HG03460 (cell line): Measurements from ENCODE around the gene FOXC2.

ENCODE experiments used
- ATAC-seq: cut with Tn5 transposase; IDR thresholded peaks from one replicate; pipeline ENCODE4 v1.9.1; 2021; ENCODE audit not compliant: unreplicated experiment

Gene FOXC2

DNA sequence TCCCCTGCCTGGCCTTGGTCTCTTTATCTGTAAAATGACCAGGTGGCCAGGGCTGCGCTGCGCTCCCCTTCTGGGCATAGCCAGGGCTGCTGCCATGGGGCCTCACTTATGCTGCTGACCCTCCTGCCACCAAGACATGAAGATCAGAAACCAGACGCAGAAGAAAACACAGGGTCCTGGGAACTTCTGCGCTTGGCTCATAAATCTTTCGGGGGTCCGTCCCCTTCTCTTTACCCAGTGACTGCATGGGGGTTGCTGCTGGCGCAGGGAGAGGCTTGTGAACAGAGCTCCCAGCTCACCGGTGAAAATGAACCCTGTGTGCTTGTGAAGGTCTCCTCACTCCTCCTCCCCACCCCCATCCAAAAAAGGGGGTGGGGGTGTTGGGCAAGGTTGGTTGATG, 6.0 kb downstream of the FOXC2 start:
- no peak for ATAC-seq

DNA sequence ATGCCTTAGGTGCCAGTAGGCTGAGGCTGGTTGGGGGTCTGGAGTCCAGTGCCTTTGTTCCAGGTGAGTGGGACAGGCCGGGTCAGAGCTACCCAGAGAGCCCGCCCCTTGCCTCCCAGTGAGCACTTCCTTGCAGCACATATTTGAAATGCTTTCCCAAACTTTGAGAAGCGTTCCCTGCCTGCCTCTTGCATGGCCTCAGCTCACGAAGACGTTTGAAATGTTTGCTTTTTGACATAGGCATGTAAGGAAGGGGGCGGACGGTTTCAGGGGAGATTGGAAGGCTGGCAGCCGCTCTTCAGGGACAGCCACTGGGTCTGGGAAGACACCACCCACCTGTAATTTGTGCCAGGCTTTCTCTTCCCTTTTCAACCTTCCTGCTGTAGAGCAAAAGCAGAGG, 6.6 kb downstream of the FOXC2 start:
- no peak for ATAC-seq

DNA sequence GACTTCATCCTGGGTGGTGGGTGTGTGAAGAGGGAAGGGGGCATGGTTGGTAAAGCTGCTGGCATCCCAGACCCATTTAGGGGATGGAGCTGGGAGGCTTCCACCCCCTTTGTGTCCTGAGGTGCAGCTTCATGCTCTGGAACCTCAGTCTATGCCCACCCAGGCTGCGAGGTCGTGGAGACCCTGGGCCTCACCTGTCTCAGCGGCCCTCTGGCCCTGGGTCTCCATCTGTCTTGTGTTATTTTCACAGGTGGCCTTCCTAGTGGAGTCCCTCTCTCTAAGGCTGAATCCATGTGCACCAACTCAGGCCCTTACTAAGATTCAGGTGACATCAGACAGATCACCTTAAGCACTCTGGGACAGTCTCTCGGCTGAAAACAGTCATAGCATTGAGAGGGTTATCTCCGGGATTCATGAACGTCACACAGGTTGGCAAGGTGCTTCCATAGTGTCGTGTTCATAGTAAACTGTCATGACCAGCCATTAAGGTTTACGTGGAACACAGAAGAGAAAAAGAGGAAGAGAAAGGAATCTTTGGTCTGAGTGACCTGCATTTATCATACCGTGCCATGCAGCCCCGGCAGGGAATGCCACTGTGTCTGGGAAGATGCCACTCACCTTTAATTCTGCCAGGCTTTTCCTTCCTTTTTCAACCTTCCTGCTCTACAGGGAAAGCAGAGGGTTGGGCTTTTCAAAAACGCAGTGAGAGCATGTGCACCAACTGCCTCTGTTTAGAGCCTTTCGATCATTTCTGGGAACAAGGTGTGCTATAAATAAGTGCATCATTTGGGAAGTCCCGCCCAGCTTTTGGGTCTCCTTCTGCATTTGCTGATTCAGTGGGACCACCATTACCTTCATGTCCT, 7.2 kb downstream of the FOXC2 start:
- no peak for ATAC-seq

DNA sequence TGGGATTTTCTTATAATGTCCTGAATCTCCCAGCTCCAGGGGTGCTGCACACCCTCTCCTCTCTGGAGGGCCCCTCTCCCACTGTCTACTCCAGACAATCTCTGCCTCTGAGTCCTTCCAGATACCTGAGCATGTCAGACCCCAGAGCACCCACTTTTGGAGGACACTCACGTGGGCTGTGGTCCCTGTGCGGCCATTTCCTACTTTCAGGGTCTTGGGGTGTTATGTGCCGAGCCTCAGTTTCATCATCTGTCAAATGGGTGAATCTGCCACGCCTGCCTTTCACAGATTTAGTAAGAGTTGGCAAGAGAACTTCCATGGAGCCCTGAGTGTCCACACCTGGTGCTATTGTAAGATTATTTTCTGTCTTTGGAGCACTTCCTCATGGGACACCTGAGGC, 8.0 kb downstream of the FOXC2 start:
- no peak for ATAC-seq

DNA sequence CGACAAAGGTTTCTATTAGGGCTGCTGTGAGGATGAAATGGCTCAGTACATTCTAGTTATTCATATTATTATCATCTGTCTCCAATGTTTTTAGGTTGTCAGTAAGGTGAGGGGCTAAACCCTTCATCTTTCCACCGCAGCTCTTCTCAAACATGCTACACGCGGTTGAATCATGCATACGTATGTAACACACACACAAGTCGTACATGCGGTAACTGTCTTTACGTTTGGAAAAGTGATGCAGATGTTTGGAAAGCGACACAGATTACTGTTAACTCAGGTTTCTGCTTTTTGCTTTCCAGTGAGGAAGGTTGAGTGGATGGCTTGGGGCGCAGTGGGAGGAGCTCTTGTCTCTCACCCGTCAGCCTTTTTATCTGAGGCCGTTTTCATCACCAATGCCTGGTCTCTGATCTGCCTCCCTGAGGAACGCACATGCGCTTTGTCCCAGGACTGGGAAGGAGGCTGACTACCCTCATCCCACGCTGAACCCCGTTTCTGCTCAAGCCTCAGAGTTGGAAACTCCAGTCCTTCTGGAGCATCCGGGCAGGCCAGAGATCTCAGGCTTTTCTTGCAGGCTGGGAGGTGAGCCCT, 8.6 kb downstream of the FOXC2 start:
- ATAC-seq, result no peak

DNA sequence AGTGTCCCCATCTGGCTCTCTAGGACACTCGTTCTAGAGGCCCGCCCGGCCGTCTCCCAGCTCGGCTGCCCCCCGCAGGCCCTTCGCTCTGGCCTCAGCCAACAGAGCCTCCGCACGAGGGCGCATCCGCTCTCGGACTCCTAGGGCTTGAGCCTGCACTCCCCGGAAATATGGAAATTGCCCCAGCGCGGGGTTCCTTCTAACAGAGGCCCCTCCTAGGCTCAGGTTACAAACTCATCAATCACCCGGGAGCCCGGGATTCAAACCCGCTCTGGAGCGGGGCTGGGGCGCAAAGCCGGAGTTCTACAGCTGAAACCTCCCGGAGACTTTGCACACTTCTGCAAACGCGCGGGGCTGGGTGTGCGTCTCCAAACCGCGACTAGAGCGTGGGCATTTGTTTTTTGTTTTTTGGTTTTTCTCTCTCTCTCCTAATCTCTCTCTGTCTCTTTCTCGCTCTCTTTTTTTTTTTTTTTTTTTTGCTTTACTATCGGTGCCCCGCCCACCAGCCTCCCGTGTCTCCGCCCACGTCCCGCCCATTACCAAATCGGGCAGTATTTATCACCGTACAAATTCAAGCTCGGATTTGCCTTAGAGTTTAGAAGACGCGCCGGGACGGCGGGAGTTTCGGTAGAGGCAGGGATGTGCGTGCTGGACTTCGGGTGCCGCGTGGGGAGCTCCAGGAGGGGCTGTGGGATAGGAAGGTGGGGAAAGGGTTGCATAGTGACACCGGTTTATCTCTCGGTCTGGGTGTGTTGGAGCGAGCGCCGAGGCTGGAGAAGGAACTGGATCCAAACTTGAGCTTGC, 9.3 kb downstream of the FOXC2 start:
- ATAC-seq, result no peak

DNA sequence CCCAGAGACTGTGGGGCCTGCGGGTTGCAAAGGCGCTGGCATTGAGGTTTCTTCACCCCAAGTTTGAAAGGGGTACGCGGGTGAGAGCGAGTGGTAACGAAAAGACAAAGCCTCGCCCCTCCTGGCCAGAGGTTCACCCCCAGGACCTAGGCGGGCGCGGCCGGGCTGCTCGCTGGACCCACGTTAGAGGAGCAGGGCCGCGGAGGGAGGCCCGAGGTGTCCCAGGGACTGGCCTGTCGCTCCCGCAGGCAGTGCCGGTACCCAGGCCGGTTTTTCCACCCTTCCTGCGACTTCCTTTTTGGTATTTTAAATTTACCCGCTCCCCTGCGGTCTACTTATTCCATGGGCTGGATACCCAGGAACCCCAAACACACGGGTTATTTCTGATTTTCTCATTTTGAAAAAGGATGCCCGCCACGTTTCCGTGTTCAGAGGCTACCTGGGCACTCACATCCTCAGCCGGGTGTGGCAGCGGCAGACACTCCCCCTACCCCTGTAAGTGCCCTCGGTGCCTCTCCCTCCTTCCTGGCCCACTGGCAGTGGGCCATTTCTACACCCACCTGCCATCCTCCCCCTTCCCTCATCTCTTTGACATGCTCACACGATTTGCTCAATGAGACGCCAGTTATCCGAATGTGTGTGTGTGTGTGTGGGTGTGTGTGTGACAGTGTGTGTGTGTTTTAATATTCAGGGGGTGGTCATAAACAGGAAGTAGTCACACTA, 10.1 kb downstream of the FOXC2 start:
- no peak for ATAC-seq

DNA sequence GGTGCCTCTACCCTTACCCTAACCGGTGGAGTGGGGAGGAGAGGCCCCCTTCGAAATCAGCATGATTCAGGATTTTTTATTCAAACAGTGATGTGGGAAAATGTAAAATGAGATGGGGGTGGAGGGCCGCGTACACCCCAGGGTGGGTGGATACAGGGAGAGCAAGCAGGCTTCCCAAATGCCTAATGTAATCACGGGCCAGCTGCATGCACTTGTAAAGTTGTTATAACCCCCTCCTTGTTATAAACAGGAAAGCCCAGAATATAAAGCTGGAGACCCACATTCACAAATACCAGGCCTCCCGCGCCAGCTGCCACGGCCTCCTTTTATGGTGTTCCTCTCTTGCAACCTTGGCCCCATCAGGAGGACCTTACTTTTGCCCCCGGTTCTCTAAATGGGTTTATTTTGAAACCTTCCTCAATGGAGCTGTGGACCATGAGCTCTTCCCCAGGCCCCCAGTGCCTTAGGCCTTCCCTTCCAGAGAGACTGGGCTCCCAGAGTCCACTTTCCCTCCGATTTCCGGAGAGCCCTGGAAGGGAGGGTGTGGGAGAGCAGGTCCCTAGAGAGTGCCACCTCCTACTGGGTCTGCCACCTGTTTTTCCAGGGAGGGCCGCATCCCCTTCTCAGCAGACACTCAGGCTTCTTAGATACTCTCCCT, 10.8 kb downstream of the FOXC2 start:
- no peak for ATAC-seq

DNA sequence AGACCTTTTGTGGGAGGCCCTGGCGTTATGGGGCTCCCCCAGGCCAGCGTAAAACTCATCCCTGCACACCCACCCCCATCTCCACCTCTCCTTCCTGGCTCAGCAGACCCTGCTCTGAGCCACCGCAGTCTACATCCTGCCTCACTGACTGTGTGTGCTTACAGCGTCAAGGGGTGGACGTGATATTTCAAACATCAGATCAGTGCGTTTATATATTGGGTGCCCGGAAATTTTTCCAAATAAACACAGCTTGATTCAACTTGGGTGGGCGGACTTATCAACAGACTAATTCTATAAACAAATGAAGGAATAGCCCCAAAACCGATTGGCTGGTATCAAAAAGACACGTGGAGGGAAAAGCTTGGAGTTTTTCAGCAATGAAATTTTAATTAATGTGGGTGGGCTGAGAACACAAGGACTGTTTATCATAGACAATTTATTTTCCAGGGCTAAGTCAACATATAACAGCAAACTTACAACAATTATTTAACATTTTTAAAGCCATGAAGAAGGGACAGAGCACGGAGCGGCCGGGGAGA, 11.5 kb downstream of the FOXC2 start, which contains the start of gene FOXL1:
Gene FOXL1 (plus strand): TSS at position 489 of the 539 bp plus-strand sequence. CDS start 175 bp downstream, outside the sequence.
- no peak for ATAC-seq

DNA sequence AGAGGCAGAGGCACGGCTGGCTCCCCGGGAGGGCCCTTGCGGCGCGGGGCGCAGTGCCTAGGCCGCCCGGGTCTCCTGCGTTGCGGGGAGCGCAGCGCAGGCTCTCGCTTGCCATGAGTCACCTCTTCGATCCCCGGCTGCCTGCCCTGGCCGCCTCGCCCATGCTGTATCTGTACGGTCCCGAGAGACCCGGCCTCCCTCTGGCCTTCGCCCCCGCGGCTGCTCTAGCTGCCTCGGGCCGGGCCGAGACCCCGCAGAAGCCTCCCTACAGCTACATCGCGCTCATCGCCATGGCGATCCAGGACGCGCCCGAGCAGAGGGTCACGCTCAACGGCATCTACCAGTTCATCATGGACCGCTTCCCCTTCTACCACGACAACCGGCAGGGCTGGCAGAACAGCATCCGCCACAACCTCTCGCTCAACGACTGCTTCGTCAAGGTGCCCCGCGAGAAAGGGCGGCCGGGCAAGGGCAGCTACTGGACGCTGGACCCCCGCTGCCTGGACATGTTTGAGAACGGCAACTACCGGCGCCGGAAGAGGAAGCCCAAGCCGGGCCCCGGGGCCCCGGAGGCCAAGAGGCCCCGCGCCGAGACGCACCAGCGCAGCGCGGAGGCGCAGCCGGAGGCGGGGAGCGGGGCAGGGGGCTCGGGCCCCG, 12.1 kb downstream of the FOXC2 start:
- ATAC-seq, result no peak

DNA sequence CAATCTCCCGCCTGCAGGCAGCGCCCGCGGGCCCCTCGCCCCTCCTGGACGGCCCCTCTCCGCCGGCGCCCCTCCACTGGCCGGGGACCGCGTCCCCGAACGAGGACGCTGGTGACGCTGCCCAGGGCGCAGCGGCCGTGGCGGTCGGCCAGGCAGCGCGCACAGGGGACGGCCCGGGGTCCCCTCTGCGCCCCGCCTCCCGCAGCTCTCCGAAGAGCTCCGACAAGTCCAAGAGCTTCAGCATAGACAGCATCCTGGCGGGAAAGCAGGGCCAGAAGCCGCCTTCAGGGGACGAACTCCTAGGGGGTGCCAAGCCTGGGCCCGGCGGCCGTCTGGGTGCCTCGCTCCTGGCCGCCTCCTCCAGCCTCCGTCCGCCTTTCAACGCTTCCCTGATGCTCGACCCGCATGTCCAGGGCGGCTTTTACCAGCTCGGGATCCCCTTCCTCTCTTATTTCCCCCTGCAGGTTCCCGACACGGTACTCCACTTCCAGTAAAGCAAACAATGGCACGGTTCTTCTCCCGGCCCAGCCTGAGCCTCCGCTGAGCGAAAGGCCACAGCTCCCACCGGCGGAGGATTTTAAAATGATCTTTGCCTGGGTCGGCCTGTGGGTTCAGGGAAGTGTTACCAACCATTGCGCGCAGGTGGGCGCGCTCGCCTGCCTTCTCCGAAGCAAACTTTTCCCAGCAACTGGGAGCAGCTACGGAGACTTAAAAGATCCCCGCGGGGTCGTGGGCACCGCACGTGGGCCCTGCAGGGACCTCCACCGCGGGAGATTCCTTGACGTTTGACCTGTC, 12.8 kb downstream of the FOXC2 start:
- ATAC-seq, result no peak

DNA sequence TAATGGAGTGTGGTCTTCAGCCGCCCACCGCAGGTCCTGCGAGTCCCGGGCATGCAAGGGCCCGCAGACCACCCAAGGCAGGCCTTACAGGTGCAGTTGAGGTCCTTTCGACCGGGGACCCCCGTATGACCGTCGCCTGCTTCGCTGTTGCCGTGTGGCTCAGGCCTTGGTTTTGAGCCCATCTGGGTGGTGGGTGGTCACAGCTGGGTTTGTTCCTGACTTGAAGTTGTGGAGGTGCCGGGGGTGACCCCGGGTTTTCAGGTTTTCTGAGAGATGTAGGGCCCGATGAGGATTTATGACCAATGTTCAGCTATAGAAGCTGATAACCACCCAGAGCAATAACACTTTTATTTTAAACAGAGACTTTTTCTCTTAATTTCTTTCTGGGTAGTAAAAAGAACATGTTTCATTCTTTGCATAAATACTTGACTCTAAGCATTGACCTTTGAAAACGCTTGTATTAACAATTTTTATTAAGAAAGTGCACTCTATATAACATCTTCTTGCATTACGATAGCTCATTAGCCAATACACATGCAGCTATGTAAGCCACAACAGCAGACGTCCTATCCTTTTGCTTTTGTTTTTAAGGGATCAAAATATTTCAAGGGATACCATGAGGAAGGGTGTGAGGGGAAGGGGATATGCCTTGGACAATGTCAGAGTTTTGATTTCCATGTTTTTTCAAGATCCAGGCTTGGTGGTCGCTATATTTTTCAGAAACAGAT, 13.6 kb downstream of the FOXC2 start:
- ATAC-seq, result no peak

DNA sequence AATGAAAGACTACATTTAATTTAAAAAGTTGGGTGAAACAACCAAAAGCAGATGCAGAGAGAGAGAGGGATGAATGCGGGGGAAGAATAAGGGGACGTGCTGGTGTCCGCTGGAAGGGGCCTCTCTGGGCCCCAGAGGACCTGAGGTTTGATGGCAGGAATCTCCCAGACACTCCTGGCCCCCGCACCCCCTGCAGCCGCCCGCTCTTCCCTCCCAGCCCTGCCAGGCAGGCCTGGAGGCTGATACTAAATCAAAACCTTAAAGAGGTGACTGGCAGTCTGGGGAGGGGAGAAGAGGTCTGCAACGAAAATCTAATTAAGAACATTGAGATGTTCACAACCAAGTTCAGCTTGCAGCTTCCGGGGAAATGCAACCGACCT, 14.2 kb downstream of the FOXC2 start:
- no peak for ATAC-seq

DNA sequence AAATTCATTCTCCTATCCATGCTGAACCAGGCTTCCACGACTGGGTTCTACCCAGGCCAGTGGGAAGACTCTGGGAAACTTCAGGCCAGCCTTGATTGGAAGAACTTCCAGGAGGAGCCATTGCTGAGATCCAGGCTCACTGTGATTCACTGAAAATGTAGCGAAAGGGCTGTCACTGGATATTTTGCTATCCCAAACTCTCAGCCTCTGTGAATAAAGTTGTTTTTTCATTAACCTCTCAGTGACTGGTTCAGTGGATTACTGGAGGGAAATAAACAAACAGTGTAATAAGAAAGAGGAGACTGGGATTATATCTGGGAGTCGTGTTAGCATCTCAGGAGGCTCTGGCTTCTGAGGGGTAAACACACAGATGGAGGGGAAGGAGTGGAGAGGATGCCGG, 14.8 kb downstream of the FOXC2 start:
- no peak for ATAC-seq

DNA sequence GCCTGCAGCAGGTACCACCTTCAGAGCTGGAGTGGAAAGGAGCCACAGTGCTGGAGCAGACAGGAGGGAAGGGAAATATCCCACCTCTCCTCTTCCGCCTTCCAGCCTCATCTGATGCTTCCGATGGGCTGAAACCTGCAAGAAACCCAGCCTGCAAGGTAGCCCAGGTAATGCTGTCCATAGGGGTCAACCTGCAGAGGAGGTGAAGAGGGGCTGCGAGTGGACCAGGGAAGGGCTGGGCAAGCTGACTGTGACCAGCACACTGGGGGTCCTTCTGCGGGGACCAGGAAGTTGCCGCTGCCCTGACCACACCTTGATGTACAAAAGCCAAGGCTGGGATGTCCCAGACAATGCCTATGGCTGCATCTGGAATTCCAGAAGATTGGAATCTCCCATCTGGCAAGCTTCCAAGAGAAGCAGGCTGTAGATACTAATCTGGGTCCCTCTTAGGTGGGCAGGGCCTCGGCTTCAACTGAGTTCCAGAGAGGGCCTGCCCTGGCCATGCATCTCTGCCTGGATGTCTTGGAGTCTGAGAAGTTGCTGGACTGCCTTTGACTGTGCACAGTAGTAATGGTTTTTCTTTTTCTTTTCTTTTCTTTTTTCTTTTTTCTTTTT, 17.5 kb downstream of the FOXC2 start:
- no peak for ATAC-seq

DNA sequence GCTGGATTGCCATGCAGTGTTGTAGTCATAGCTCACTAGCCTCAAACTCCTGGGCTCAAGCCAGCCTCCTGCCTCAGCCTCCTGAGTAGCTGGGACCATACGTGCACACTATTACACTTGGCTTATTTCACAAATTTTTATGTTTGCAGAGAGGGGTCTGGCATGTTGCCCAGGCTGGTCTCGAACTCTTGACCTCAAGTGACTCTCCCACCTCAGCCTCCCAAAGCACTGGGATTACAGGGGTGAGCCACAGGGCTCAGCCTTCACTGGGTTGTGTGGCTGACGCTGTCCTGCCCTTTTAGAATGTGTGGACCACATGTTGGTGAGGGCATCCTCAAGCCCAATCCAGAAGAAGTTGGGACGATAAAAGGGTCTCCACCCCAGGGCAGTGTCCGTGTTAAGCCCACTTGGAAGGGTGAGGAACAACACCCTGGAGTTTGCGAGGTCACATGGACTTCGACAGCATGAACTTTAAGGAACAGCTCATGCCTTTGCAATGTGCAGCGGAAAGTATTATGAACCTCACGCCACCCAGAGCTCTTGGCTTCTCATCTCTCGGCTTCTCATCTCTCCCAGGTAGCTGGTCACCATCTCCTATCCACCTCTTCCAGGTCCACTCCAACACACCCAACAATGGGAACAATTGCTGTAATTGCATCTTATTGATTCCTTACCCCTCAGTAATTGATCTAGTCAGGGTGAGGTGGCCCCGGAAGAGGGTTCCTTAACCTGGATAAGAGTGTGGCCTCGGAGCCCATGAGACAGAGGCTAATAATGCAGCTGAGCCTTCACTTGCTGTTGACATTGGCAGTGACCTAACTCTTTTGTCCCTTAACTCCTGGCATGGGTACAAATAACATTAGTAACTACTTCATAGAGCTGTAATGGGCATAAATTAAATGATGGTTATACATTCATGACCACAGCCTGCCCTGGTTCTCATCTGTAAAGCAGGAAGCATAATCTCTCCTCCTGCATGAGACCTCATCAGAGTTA, 18.4 kb downstream of the FOXC2 start:
- no peak for ATAC-seq
